ENCODE results near the gene INAFM1.

DNA sequence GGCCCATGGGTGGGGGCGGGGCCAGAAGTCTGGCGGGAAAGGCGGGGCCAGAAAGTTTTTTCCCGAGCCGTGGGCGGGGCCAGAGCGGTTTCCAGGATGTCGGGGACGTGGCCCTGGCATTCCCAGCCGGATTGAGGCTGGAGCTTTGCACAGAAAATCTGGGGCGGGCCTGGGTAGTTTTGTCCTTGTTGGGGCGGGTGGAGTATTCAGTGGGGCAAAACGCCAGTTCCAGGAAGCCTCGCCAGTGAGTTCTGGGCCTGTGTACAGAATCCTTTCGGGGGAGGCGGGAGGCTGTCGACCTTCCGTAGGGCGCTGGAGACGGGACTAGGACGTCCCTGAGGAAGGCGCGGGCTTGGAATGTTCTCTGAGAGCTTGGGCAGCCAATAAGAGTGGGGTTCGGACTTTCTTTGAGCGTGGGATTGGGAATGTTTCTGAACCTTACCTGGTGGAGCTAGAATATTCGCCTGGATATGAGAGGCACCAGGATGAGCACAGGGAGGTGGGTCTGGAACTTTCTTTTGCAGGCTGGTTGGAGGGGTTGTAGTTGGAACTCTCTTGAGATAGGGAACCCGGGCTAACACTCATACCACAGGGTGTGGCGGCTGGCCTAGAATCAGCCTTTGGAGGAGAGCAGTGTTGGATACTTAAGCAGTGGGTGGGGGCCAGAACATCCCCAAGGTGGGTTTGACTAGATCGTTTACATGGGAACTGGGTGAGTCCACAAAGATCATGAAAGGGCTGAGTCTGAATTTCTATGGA is 17.1 kb upstream of the INAFM1 start:
- TF ChIP-seq POLR2AphosphoS5 (IDR thresholded peaks at IDR 0.05; ENCODE audit: control insufficient read depth, insufficient read depth, low read depth, low read length) (0 out of 2 replicates have a peak, but pooled peaks have one; percentile 39), KDM1A (IDR thresholded peaks at IDR 0.05) (no peak)

Data from K562 (cell line).